IMR-90 (cell line): ENCODE data around the gene TNRC18.

Source experiments
- BHLHE40 ChIP-seq: fragments of 150-350 bp; IDR thresholded peaks from 2 replicates; pipeline ENCODE4 v1.6.1; 2016; ENCODE audit warnings: mild to moderate bottlenecking, low read depth, low read length
- CEBPB ChIP-seq: IDR thresholded peaks from 2 replicates; pipeline ENCODE4 v1.6.1; 2012; ENCODE audit warnings: low read depth, low read length, improper control_type of control experiment
- CHD1 ChIP-seq: IDR thresholded peaks from 2 replicates; pipeline ENCODE4 v1.6.1; 2012; ENCODE audit warnings: low read depth, low read length, improper control_type of control experiment
- MAFK ChIP-seq: IDR thresholded peaks from 2 replicates; pipeline ENCODE4 v1.6.1; 2012; ENCODE audit warnings: low read depth, low read length, improper control_type of control experiment
- MXI1 ChIP-seq: IDR thresholded peaks from 2 replicates; pipeline ENCODE4 v1.6.1; 2012; ENCODE audit warnings: low read depth, mild to moderate bottlenecking, low read length, moderate library complexity, borderline replicate concordance
- POLR2A ChIP-seq: IDR thresholded peaks from 2 replicates; pipeline ENCODE4 v1.6.1; 2012; ENCODE audit warnings: mild to moderate bottlenecking, low read depth, low read length
- RAD21 ChIP-seq: IDR thresholded peaks from 2 replicates; pipeline ENCODE4 v1.6.1; 2012; ENCODE audit warnings: low read length, improper control_type of control experiment
- RFX5 ChIP-seq: IDR thresholded peaks from 2 replicates; pipeline ENCODE4 v1.8.0; 2012; ENCODE audit warnings: low read depth, mild to moderate bottlenecking, low read length, moderate library complexity
- SMC3 ChIP-seq: fragments of 150-350 bp; IDR thresholded peaks from 2 replicates; pipeline ENCODE4 v1.6.1; 2016; ENCODE audit warnings: low read depth, mild to moderate bottlenecking, antibody characterized with exemption, low read length, moderate library complexity
- TF ChIP-seq, protein P1 (sequence below): fragments of 150-350 bp; IDR thresholded peaks from 2 replicates; pipeline ENCODE4 v1.6.1; 2017; ENCODE audit warnings: mild to moderate bottlenecking, antibody characterized with exemption, low read length, low read depth
- TF ChIP-seq, protein P2 (sequence below): conservative IDR thresholded peaks from 2 replicates; pipeline ENCODE4 v1.5.1; 2012; ENCODE audit warnings: mild to moderate bottlenecking, low read depth, low read length, improper control_type of control experiment

DNA sequence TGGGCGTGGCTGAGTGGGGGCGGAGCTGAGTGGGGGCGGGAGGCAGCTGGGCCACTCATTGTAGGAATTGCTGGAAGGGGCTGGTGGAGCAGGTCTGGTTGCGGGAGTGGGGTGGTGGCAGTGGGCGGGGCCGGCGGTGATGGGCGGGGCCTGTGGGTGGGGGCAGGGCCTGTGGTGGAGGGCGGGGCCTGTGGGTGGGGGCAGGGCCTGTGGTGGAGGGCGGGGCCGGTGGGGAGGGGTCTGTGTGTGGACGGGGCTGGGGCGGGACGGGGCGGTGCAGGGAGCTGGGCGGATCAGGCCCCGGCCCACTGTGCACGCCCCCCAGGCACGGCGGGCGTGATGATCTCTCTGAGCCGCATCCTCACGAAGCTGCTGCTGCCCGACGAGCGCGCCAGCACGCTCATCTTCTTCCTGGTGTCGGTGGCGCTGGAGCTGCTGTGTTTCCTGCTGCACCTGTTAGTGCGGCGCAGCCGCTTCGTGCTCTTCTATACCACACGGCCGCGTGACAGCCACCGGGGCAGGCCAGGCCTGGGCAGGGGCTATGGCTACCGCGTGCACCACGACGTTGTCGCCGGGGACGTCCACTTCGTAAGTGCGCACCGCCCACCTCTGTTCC, 126.9 kb downstream of the TNRC18 start:
- no peak for TF ChIP-seq RAD21
- no peak for TF ChIP-seq POLR2A
- TF ChIP-seq, protein P1, sequence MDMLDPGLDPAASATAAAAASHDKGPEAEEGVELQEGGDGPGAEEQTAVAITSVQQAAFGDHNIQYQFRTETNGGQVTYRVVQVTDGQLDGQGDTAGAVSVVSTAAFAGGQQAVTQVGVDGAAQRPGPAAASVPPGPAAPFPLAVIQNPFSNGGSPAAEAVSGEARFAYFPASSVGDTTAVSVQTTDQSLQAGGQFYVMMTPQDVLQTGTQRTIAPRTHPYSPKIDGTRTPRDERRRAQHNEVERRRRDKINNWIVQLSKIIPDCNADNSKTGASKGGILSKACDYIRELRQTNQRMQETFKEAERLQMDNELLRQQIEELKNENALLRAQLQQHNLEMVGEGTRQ: no peak
- TF ChIP-seq CHD1: no peak
- TF ChIP-seq, protein P2, sequence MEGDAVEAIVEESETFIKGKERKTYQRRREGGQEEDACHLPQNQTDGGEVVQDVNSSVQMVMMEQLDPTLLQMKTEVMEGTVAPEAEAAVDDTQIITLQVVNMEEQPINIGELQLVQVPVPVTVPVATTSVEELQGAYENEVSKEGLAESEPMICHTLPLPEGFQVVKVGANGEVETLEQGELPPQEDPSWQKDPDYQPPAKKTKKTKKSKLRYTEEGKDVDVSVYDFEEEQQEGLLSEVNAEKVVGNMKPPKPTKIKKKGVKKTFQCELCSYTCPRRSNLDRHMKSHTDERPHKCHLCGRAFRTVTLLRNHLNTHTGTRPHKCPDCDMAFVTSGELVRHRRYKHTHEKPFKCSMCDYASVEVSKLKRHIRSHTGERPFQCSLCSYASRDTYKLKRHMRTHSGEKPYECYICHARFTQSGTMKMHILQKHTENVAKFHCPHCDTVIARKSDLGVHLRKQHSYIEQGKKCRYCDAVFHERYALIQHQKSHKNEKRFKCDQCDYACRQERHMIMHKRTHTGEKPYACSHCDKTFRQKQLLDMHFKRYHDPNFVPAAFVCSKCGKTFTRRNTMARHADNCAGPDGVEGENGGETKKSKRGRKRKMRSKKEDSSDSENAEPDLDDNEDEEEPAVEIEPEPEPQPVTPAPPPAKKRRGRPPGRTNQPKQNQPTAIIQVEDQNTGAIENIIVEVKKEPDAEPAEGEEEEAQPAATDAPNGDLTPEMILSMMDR: no peak
- no peak for TF ChIP-seq CEBPB
- TF ChIP-seq SMC3: no peak
- no peak for TF ChIP-seq RFX5
- TF ChIP-seq MAFK: no peak
- TF ChIP-seq BHLHE40: no peak
- TF ChIP-seq MXI1: no peak
